OCI-M2 (cell line): Measurements from ENCODE around the gene PRMT3.
"Not testable (repeated sequence)": the region's sequence is repeated elsewhere in the genome, so short reads cannot be mapped to it uniquely, and the experiment has no call there.

Experiments used
- DNase-seq: peaks from one replicate; lab custom pipeline; 2025; ENCODE audit not compliant: unreplicated experiment; lab: John Stamatoyannopoulos, UW

The PRMT3 gene

DNA sequence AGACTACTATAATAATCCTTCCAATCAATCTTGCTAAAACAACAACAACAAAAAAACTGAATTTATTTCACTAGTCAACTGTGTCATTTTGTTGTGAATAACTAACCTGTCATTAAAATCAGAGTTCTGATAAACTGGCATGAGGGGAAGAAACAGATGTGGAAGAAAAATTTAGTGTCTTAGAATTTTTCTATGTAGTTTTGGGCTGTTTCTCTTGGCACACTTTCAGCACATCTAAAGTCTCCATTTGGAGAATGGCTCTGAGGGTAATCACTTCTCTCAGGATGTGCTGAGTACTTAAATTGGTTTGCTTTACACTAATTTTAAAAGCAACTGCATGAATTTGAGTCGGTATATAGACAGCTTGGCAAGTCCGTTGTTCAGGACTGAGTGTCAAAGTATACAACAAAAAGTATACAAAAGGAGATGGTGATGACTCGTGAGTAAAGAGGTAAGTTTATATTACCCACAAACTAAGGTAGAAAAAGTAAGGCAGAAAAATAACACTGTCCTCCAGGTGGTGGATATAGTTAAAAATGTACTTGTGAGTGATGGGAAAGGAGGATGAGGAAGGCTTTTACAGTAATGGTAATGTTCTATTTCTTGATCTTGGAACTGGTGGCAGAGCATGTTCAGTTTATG lies 13.8 kb upstream of the PRMT3 start:
- DNase-seq = no peak

- DNase-seq = no peak
These were observed 12.7 kb upstream of the PRMT3 start for GRCh38 chr11:20374741-20375300.

DNA sequence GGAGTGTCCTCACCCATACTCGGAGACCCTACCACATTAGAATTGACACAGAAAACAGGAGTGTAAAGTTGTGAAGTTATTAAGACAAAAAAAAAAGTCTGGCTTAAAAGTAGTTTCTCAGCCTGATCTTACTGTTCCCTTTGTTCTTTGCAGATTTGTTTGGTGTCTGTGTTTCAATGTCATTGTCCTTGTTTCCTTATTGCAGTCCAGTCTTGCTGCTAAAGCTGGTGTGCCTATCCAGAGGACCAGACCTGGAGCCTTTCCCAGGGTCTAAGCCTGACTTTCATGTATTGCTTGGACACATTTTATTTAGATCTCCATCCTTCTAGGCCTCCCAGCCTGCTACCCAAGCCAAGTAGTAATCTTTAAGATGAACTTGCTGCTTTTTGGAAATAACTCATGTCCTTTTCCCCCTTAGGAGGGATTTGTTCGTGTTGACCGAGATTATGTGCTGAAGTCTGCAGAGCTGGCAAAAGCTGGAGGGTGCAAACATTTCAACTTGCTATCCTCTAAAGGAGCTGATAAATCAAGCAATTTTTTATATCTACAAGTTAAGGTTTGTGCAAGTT lies 11.3 kb upstream of the PRMT3 start:
- DNase-seq = no peak

DNA sequence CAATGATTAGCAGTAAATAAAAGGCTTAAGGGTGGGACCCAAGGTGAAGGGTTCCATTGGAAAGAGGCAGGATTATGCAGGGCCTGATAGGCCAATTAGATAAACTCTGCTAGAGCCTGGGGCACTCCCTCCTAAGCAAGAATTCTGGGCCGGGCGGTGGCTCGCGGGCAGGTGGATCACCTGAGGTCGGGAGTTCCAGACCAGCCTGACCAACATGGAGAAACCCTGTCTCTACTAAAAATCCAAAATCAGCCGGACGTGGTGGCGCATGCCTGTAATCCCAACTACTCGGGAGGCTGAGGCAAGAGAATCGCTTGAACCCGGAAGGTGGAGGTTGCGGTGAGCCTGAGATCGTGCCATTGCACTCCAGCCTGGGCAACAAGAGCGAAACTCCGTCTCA lies 1.5 kb upstream of the PRMT3 start:
- not testable (repeated sequence) for DNase-seq

DNA sequence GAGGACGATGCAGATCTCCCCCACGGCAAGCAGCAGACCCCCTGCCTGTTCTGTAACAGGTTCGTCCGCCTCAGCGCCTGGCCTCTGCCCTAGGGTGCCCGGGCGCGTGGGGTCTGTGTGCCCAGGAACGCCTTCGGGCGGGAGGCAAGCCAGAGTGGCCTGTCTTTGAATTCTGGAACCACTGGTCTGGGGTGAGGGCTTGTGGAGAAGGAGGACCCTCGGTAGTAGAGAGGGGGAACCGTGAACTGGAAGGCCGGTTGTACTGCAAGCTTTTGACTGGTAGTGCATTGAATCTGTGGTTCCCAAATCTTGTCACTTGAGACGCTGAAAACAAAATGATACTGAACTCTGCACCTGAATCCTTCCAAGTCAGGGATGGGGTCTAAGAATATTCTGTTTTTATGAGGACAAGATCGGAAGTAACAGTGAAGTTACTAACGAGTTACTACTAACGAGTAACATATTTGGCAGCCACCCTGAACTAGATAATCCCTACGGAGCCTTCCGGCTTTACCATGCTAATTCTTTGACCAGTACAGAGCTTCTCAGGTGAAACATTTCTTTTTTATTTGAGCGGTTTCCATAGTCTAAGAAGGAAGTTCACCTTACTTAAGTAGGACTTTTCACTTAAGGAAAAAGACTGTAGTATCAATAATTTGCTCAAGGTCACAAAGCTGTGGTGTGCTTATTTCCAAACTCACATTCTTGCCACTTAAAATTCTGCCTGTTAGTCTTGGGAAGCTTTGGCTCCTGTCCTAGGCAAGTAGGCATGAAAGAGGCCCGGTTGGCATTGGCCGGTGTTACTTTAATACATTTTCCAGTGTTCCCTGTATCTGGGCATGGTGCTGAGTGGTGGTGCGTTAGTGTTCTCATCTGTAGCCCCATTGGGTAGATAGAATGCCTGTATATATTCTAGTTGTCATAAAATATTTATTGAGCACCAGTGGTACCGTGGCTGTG lies 860 bp downstream of the PRMT3 start:
- no peak for DNase-seq

DNA sequence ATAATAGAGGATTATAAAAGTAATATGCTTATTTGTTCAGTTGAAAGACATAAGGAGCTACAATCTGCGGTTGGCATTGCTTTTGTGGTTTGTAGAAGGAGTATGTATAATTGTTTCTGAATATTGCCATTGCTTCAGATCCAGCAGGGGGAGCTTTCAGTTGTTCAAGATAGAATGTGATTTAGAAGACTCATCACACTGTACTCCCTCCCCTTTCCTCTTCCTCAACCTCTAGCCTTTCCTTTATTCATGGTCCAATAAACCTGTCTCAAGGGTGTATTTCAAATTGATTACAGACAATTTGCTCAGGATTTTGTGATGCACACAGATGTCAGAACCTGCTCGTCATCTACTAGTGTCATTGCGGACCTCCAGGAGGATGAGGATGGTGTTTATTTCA lies 9.8 kb downstream of the PRMT3 start:
- no peak for DNase-seq

DNA sequence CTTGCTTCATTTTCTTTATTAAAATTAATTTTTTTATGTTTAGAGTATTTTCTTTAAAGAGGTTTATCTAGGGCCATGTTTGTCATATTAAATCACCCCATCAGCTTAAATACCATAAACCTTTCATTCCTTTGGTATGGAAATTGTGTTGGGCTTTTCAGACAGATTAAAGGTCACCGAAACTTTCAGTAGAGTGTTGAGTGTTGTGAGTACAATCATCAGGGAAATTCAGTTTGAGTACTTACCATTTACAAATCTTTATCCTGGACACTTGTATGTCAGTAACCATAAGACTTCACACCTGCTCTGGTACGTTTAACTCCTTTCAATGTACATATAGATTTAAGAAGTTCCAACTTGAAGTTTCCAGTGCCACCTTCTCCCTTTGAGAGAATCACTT lies 12.0 kb downstream of the PRMT3 start:
- no peak for DNase-seq

DNA sequence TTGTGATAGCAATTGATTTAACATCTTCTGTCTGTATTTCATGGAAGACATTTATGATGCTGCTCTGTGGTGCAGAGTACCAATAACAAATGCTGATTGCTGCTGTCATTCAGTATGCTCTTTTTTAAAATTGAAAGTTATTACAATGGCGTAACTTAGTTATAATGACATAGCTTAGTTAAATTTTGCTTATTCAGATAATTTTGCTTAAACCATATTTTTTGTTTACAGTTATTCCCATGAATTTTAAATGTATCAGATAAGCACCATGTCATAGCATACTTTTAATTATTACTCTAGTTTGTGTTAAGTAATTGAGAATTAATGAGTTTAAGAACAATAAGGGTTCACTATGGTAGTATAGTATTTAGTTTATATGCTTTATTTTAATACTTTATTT lies 15.5 kb downstream of the PRMT3 start:
- no peak for DNase-seq

GRCh38 chr11:20406484-20406883 lies 19.0 kb downstream of the PRMT3 start:
- no peak for DNase-seq

GRCh38 chr11:20407344-20407743 lies 19.8 kb downstream of the PRMT3 start:
- DNase-seq = no peak

DNA sequence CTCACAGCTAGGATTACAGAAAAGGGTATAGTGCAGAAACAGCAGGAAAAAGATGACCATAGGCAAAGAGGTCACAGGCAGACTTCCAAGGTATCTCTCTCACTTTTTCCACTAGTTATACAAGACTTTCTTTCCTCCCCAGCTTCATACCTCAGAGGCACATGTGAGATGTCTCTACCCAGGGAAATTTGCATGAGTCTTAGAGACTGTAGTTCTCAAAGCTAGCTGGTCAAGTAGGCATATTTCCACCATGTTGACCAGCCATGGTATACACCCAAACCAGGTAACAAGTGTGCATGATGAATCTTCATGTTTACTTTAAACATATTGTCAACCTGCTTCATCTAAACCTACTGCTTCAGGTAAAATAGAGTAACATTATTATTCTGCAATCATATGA lies 27.9 kb downstream of the PRMT3 start:
- DNase-seq = no peak

DNA sequence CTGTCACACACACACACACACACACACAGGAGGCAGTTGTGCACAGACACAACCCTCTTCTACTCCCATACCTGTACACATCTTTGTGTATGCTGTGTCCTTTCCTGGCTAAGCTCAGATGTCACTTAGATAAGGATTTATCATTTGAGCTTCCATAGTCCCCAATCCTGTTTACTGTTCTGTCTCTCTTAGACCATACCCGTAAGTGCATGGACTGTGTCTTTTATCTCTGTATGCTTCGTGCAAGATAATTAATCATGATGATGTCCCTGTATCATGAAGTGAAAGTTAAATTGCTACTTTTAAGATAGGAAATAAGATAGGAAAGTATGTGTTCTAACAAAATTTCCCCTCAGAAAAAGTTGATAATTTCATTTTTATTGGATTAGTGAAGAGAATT lies 30.3 kb downstream of the PRMT3 start:
- DNase-seq = no peak

GRCh38 chr11:20421946-20422345 lies 34.4 kb downstream of the PRMT3 start:
- DNase-seq = no peak

DNA sequence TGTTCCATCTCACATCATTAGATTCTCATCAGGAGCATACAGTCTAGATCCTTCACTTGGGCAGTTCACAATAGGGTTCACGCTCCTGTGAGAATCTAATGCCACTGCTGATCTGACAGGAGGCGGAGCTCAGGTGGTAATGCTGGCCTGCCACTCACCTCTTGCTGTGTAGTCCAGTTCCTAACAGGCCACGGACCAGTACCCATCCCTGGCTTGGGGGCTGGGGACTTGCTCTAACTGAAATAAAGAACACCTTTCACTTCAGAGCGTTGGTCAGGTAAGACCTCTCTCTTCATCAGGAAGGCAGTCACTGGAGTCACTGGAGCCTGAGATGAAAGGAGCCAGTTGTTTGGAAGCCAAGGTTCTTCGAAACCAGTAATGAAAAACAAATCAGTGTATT lies 41.7 kb downstream of the PRMT3 start:
- no peak for DNase-seq

DNA sequence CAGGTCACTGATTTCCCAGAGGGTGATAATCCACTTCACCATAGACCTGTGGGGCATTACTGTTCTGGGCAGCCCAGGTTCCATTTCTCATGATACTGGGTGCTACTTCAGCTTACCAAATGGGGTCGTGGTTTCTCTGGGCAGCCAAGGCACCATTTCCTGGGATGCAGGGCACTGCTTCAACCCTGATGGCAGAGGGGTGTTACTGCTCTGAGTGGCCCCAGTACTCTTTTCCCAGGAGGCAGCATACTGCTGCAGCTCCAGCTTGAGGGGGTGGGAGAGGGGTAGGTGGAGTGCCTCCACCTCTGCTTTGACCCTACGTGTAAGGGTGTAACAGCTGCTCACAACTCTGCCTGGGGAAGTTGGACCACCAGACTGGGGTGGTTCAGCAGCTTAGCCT lies 51.1 kb downstream of the PRMT3 start:
- no peak for DNase-seq

DNA sequence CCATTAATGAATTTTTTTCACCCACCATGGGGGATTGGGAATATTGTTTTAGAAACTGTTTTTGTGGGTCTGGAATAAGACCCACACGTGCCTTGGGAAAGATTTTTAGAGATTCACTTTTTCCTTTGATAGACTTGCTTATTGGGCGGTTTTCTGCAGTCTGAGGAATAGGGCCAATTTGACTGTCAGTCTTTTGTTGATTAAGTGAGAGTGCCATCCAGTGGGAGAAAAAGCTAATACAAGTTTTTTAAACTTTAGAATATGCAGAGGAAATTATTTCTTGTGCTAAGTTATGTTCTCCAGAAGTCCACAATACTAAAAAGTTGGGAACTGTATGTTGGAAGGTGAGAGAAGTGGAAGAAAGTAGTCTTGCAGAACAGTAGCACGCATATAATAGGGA lies 56.1 kb downstream of the PRMT3 start:
- DNase-seq = no peak

GRCh38 chr11:20444535-20444934 lies 57.0 kb downstream of the PRMT3 start:
- DNase-seq = no peak

DNA sequence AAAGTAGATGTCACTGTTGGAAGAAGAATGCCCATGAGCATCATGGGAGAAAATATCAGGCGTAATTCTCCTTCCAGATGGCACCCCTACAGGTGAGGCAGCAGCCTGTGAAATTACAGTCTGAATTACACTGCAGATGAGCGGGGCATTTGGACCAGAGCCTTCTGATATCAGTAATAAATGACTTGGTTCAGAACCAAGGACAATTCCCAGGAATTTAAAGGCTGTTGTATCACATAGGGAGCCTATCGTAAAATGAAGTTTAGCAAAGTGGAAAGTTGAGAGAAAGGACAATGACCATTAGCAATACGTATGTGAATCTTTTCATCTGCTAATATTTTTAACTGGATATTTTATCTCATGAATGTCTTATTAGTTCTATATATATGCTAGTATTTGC lies 61.3 kb downstream of the PRMT3 start:
- DNase-seq = no peak

DNA sequence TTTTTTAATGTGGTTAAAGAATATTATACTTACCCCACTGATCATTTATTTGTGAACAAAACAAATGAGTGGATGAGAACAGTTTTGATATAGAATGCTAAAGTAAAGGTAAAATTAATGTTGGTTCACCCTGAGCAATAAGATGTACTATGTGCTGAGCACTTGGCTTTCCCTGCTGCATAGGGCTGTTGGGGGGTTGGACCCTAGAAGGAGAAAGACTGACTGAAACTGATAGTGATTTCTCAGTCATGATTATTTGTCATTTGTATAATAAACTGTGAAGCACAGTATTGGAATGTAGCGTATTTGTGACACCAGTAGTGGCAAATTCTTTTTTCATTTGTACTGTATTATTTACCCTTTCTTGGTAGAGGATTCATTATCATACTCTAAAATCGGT lies 63.3 kb downstream of the PRMT3 start:
- DNase-seq = no peak

GRCh38 chr11:20451568-20451967 lies 64.1 kb downstream of the PRMT3 start:
- no peak for DNase-seq

GRCh38 chr11:20452585-20452984 lies 65.1 kb downstream of the PRMT3 start:
- DNase-seq = no peak
